Neural crest cell (in vitro differentiated cells): Measurements from ENCODE around the gene IL1A. TPM values are rescaled to one million over a fixed set of nuclear protein-coding genes. Genes with fewer than 3 reads are reported as not detected.

Source experiments
- DNase-seq: peaks from one replicate; pipeline ENCODE4 v3.0.0; 2021; ENCODE audit warnings: low read depth, mixed read lengths, low spot score
- H3K27ac Mint-ChIP-seq: one replicate; pipeline ENCODE4 v1.8.0; 2021; ENCODE audit warnings: mild to moderate bottlenecking, mixed read lengths; ENCODE audit not compliant: unreplicated experiment
- H3K27me3 Mint-ChIP-seq: 2 replicates; pipeline ENCODE4 v1.8.0; 2021; ENCODE audit warnings: low read depth, mild to moderate bottlenecking, mixed read lengths
- H3K36me3 Mint-ChIP-seq: 2 replicates; pipeline ENCODE4 v1.8.0; 2021; ENCODE audit warnings: low read depth, mild to moderate bottlenecking, mixed read lengths
- H3K4me1 Mint-ChIP-seq: 2 replicates; pipeline ENCODE4 v1.8.0; 2021; ENCODE audit warnings: mixed read lengths
- H3K4me3 Mint-ChIP-seq: one replicate; pipeline ENCODE4 v1.8.0; 2021; ENCODE audit warnings: mild to moderate bottlenecking, mixed read lengths
- H3K9me3 Mint-ChIP-seq: 2 replicates; pipeline ENCODE4 v1.8.0; 2021; ENCODE audit warnings: mixed read lengths
- CTCF ChIP-seq: fragments of 200-600 bp; sonication (generic); conservative IDR thresholded peaks from 2 replicates; pipeline ENCODE4 v1.5.0; 2021; ENCODE audit warnings: antibody characterized with exemption, mild to moderate bottlenecking
- total RNA-seq: library from RNA; stranded (reverse); gene quantifications from 2 replicates; pipeline ENCODE4 v1.2.1, GENCODE V29; 2021

Gene IL1A
- total RNA-seq, 1 donor from 2014 or later: not detected

- TF ChIP-seq CTCF: no peak
- peaks cover 5% of the 10 kb centered on the region for H3K9me3 Mint-ChIP-seq
- H3K4me1 Mint-ChIP-seq: peaks cover 16% of the 10 kb centered on the region
- H3K36me3 Mint-ChIP-seq: peaks cover 3% of the 10 kb centered on the region
- H3K4me3 Mint-ChIP-seq: no peak overlapping the region
- DNase-seq: no peak
- H3K27me3 Mint-ChIP-seq: no peaks in the 10 kb centered on the region
- H3K27ac Mint-ChIP-seq: no peak overlapping the region
These were observed 10.7 kb downstream of the IL1A start for GRCh38 chr2:112773556-112773955.

- H3K9me3 Mint-ChIP-seq: peaks cover 5% of the 10 kb centered on the region
- H3K36me3 Mint-ChIP-seq: peaks cover 3% of the 10 kb centered on the region
- no peak overlapping the region for H3K4me3 Mint-ChIP-seq
- no peak overlapping the region for H3K27ac Mint-ChIP-seq
- no peaks in the 10 kb centered on the region for H3K27me3 Mint-ChIP-seq
- no peak for TF ChIP-seq CTCF
- no peak for DNase-seq
- peaks cover 13% of the 10 kb centered on the region for H3K4me1 Mint-ChIP-seq
These were observed 11.3 kb downstream of the IL1A start for GRCh38 chr2:112772911-112773475.

- no peak for TF ChIP-seq CTCF
- peaks cover 3% of the 10 kb centered on the region for H3K9me3 Mint-ChIP-seq
- H3K27me3 Mint-ChIP-seq: no peaks in the 10 kb centered on the region
- H3K27ac Mint-ChIP-seq: no peak overlapping the region
- H3K36me3 Mint-ChIP-seq: peaks cover 3% of the 10 kb centered on the region
- no peak for DNase-seq
- no peak overlapping the region for H3K4me3 Mint-ChIP-seq
- peaks cover 6% of the 10 kb centered on the region for H3K4me1 Mint-ChIP-seq
These were observed 12.0 kb downstream of the IL1A start for GRCh38 chr2:112772322-112772721.

GRCh38 chr2:112768432-112768831, 15.9 kb downstream of the IL1A start:
- TF ChIP-seq CTCF: peak; percentile 29
- no peaks in the 10 kb centered on the region for H3K27me3 Mint-ChIP-seq
- no peak overlapping the region for H3K4me3 Mint-ChIP-seq
- DNase-seq: no peak
- H3K36me3 Mint-ChIP-seq: no peaks in the 10 kb centered on the region
- H3K4me1 Mint-ChIP-seq: peaks cover 15% of the 10 kb centered on the region
- H3K9me3 Mint-ChIP-seq: no peaks in the 10 kb centered on the region
- H3K27ac Mint-ChIP-seq: no peak overlapping the region

GRCh38 chr2:112767693-112768330, 16.5 kb downstream of the IL1A start:
- peaks cover 21% of the 10 kb centered on the region for H3K4me1 Mint-ChIP-seq
- TF ChIP-seq CTCF: no peak
- no peaks in the 10 kb centered on the region for H3K9me3 Mint-ChIP-seq
- DNase-seq: no peak
- H3K4me3 Mint-ChIP-seq: peak overlapping the region; percentile 70
- no peaks in the 10 kb centered on the region for H3K36me3 Mint-ChIP-seq
- no peak overlapping the region for H3K27ac Mint-ChIP-seq
- no peaks in the 10 kb centered on the region for H3K27me3 Mint-ChIP-seq
